DOHH2 (cell line): Measurements from ENCODE around the gene THBS2.

Experiments
- EZH2phosphoT487 ChIP-seq: fragments of 200-600 bp; sonication (generic); IDR thresholded peaks from 2 replicates; pipeline ENCODE4 v1.6.1; 2017; ENCODE audit warnings: borderline replicate concordance, mild to moderate bottlenecking, antibody characterized with exemption, low read length, moderate library complexity, mixed read lengths
- TF ChIP-seq, protein P1 (sequence below): fragments of 200-600 bp; sonication (generic); IDR thresholded peaks from one replicate; pipeline ENCODE4 v1.5.1; 2014; ENCODE audit warnings: antibody characterized with exemption, mild to moderate bottlenecking, low read depth, low read length; ENCODE audit not compliant: poor library complexity, severe bottlenecking

DNA sequence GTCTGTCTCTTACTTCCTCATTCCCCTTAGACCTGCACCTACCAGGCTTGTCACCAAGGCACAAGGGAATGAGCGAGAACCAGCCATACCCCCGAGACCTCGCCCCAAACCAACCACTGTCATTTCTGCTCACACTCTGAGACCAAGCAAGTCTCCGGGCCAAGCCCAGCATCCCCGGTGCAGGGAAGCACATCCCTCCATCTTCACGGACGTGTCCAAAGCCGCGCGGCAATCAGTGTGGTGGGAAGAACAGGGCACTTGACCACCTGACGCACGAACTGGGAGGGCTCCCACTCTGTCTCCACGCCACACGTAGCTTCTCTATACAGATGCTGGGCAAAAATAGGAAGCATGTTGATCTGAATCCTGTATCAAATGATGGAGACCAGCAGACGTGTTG lies 28.4 kb upstream of the THBS2 start:
- TF ChIP-seq, protein P1, sequence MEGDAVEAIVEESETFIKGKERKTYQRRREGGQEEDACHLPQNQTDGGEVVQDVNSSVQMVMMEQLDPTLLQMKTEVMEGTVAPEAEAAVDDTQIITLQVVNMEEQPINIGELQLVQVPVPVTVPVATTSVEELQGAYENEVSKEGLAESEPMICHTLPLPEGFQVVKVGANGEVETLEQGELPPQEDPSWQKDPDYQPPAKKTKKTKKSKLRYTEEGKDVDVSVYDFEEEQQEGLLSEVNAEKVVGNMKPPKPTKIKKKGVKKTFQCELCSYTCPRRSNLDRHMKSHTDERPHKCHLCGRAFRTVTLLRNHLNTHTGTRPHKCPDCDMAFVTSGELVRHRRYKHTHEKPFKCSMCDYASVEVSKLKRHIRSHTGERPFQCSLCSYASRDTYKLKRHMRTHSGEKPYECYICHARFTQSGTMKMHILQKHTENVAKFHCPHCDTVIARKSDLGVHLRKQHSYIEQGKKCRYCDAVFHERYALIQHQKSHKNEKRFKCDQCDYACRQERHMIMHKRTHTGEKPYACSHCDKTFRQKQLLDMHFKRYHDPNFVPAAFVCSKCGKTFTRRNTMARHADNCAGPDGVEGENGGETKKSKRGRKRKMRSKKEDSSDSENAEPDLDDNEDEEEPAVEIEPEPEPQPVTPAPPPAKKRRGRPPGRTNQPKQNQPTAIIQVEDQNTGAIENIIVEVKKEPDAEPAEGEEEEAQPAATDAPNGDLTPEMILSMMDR = no peak
- no peak for TF ChIP-seq EZH2phosphoT487
